GM12878 (cell line): Measurements from ENCODE around the gene PLB1. TPM values are rescaled to one million over a fixed set of nuclear protein-coding genes. Genes with fewer than 3 reads are reported as not detected.

Experiments used
- ATAC-seq: fragments of 200-7000 bp; cut with Tn5 transposase; 3 replicates; pipeline ENCODE4 v1.9.1; 2020; ENCODE audit warnings: mild to moderate bottlenecking, moderate library complexity
- BruUV-seq: library from RNA; stranded (reverse); fragments of 400-500 nt; replicated peaks from 2 replicates; lab custom pipeline; 2021; lab: Mats Ljungman, UMichigan
- CTCF ChIA-PET: fragments of 300-600 bp; sonication (Branson Sonifier 250); formaldehyde crosslinking; extraction: SDS; loops from one replicate; lab custom pipeline; 2021; ENCODE audit warnings: inconsistent platforms; lab: Yijun Ruan, JAX
- POLR2A ChIA-PET: fragments of 350-600 bp; formaldehyde crosslinking; extraction: SDS; loops from one replicate; lab custom pipeline; 2021; ENCODE audit warnings: inconsistent platforms; lab: Charles Lee
- RAD21 ChIA-PET: fragments of 300-600 bp; sonication (Branson Sonifier 250); formaldehyde crosslinking; loops from one replicate; lab custom pipeline; 2023; ENCODE audit warnings: antibody characterized with exemption; ENCODE audit not compliant: unreplicated experiment; lab: Charles Lee
- SMC1A ChIA-PET: fragments of 300-600 bp; sonication (Branson Sonifier 250); formaldehyde crosslinking; loops from one replicate; lab custom pipeline; 2023; ENCODE audit not compliant: unreplicated experiment, uncharacterized antibody; lab: Charles Lee
- DNase-seq: peaks from one replicate; pipeline ENCODE4 v3.0.0-alpha.2; 2011; ENCODE audit warnings: low read depth, low spot score
- FAIRE-seq: peaks from 3 replicates; lab custom pipeline; 2011; peaks lifted over from hg19 to GRCh38; lab: Jason Lieb, UNC
- H2AFZ ChIP-seq: 2 replicates; pipeline ENCODE4 v1.6.0; 2011; ENCODE audit warnings: low read depth, low read length, control low read depth; ENCODE audit not compliant: control insufficient read depth
- H3K27ac ChIP-seq: 2 replicates; pipeline ENCODE4 v1.5.1; 2011; ENCODE audit warnings: control low read depth; ENCODE audit not compliant: control insufficient read depth, insufficient read depth
- H3K27me3 ChIP-seq, 2 experiments: replicated peaks in 1 of 2; 2 replicates each; pipeline versions ENCODE4 v1.6.0 to v1.6.1; 2011; ENCODE audit warnings: low read length in 1 of 2; ENCODE audit not compliant: control insufficient read depth in 2 of 2, insufficient read depth in 2 of 2
- H3K36me3 ChIP-seq, 2 experiments: 2 replicates each; pipeline ENCODE4 v1.5.1; 2011; ENCODE audit warnings: low read length in 1 of 2; ENCODE audit not compliant: control insufficient read depth in 2 of 2, insufficient read depth in 2 of 2
- H3K4me1 ChIP-seq: 2 replicates; pipeline ENCODE4 v1.6.1; 2011; ENCODE audit warnings: mild to moderate bottlenecking, low read length, moderate library complexity, mixed read lengths; ENCODE audit not compliant: control insufficient read depth, insufficient read depth
- H3K4me2 ChIP-seq: 2 replicates; pipeline ENCODE4 v1.6.0; 2011; ENCODE audit warnings: control low read depth; ENCODE audit not compliant: control insufficient read depth, insufficient read depth
- H3K4me3 ChIP-seq: fragments of 200-600 bp; sonication (generic); 2 replicates; pipeline ENCODE4 v1.5.1; 2016
- H3K79me2 ChIP-seq: 2 replicates; pipeline ENCODE4 v1.6.0; 2011; ENCODE audit warnings: low read length; ENCODE audit not compliant: control insufficient read depth, insufficient read depth
- H3K9ac ChIP-seq: 2 replicates; pipeline ENCODE4 v1.8.0; 2011; ENCODE audit warnings: low read length, control low read depth, mixed read lengths; ENCODE audit not compliant: control insufficient read depth, insufficient read depth
- H3K9me3 ChIP-seq: replicated peaks from 3 replicates; pipeline ENCODE4 v1.5.1; 2011; ENCODE audit warnings: mild to moderate bottlenecking, low read length; ENCODE audit not compliant: control insufficient read depth, insufficient read depth
- H4K20me1 ChIP-seq: 2 replicates; pipeline ENCODE4 v1.6.0; 2011; ENCODE audit not compliant: control insufficient read depth, insufficient read depth
- BCLAF1 ChIP-seq: fragments of 450-650 bp; IDR thresholded peaks from 2 replicates; pipeline ENCODE4 v1.6.1; 2017; ENCODE audit warnings: antibody characterized with exemption, mild to moderate bottlenecking, moderate library complexity
- CREM ChIP-seq: IDR thresholded peaks from 2 replicates; pipeline ENCODE4 v1.6.1; 2014; ENCODE audit warnings: antibody characterized with exemption, low read depth
- ESRRA ChIP-seq: IDR thresholded peaks from 2 replicates; pipeline ENCODE4 v1.6.1; 2012; ENCODE audit warnings: mild to moderate bottlenecking, low read length, improper control_type of control experiment
- FOS ChIP-seq: IDR thresholded peaks from 3 replicates; pipeline ENCODE4 v1.6.1; 2011; ENCODE audit warnings: borderline replicate concordance; ENCODE audit not compliant: insufficient read length; ENCODE audit errors: extremely low read depth
- HDAC6 ChIP-seq: fragments of 200-600 bp; sonication (generic); IDR thresholded peaks from one replicate; pipeline ENCODE4 v1.8.0; 2017; ENCODE audit warnings: antibody characterized with exemption; ENCODE audit not compliant: unreplicated experiment
- HDGF ChIP-seq: fragments of 450-650 bp; IDR thresholded peaks from 2 replicates; pipeline ENCODE4 v1.6.1; 2016; ENCODE audit warnings: antibody characterized with exemption
- KAT2A ChIP-seq: conservative IDR thresholded peaks from 2 replicates; pipeline ENCODE4 v1.6.1; 2011; ENCODE audit warnings: low read depth, low read length; ENCODE audit not compliant: control insufficient read depth
- LARP7 ChIP-seq: fragments of 450-650 bp; IDR thresholded peaks from 2 replicates; pipeline ENCODE4 v1.6.1; 2017; ENCODE audit warnings: mild to moderate bottlenecking
- MAX ChIP-seq: IDR thresholded peaks from 2 replicates; pipeline ENCODE4 v1.6.1; 2012; ENCODE audit warnings: low read depth, low read length, improper control_type of control experiment
- MYB ChIP-seq: fragments of 150-350 bp; IDR thresholded peaks from 2 replicates; pipeline ENCODE4 v1.6.1; 2014; ENCODE audit warnings: mild to moderate bottlenecking, low read depth, low read length, borderline replicate concordance
- PAX5 ChIP-seq: IDR thresholded peaks from 2 replicates; pipeline ENCODE4 v1.6.1; 2011; ENCODE audit warnings: low read depth, low read length, borderline replicate concordance
- POLR2AphosphoS5 ChIP-seq: IDR thresholded peaks from 2 replicates; pipeline ENCODE4 v1.6.1; 2011; ENCODE audit warnings: mild to moderate bottlenecking, low read length, inconsistent platforms
- RAD21 ChIP-seq: IDR thresholded peaks from 2 replicates; pipeline ENCODE4 v1.6.1; 2011; ENCODE audit warnings: mild to moderate bottlenecking, low read depth, low read length, moderate library complexity; ENCODE audit not compliant: insufficient read depth
- RUNX3 ChIP-seq: IDR thresholded peaks from 2 replicates; pipeline ENCODE4 v1.6.1; 2012; ENCODE audit warnings: low read length, inconsistent platforms
- SIN3A ChIP-seq: IDR thresholded peaks from 2 replicates; pipeline ENCODE4 v1.6.1; 2012; ENCODE audit warnings: low read depth, low read length, improper control_type of control experiment
- SP1 ChIP-seq: IDR thresholded peaks from one replicate; pipeline ENCODE4 v1.6.1; 2011; ENCODE audit warnings: low read depth, low read length
- ZNF384 ChIP-seq: IDR thresholded peaks from 2 replicates; pipeline ENCODE4 v1.6.1; 2012; ENCODE audit warnings: low read depth, mild to moderate bottlenecking, low read length, improper control_type of control experiment, borderline replicate concordance
- WGBS: methylation state at CpG from one replicate; pipeline ENCODE4 v1.1.6; 2016; ENCODE audit warnings: low lambda C conversion rate; ENCODE audit not compliant: insufficient replicate concordance, insufficient coverage; ENCODE audit errors: missing lambda C conversion rate; 5-methylcytosine and 5-hydroxymethylcytosine counted together
- in situ Hi-C: fragments of 300-500 bp; cut with MboI; formaldehyde crosslinking; loops from 9 replicates; pipeline ENCODE4 v1.14.3; 2018; ENCODE audit warnings: mixed read lengths
- intact Hi-C: fragments of 100-400 bp; cut with micrococcal nuclease; formaldehyde crosslinking; loops from one replicate; pipeline ENCODE4 v1.14.2; 2022; ENCODE audit not compliant: unreplicated experiment
- polyA plus RNA-seq, 11 experiments: library from polyadenylated mRNA; depleted of rRNA in 4 of 11; unstranded in 6 of 11; stranded (reverse) in 5 of 11; fragments of >200 nt; fragmentation: Nextera tagmentation in 4 of 11; fragmentation: Illumina TruSeq in 1 of 11; extraction: Ambion mirVana in 4 of 11; extraction: Trizol in 1 of 11; gene quantifications; 1 replicate in 1 of 11; 2 replicates in 10 of 11; pipeline versions ENCODE4 v1.2.1 to v1.2.3, GENCODE V29; 2011 to 2016; ENCODE audit warnings: inconsistent platforms in 2 of 11, missing spikeins in 2 of 11, low read depth in 1 of 11
- total RNA-seq, 4 experiments: library from RNA; depleted of rRNA in 3 of 4; stranded (reverse); fragments of >200 nt in 3 of 4; fragmentation: Illumina TruSeq in 1 of 4; extraction: Trizol in 1 of 4; gene quantifications; 2 replicates each; pipeline versions ENCODE4 v1.2.1 to v1.2.3, GENCODE V29; 2013 to 2021

Gene PLB1
- total and polyA plus RNA-seq, 10 of the 15 experiments (the other 5 are each of a cell fraction or from before 2014, with no cell fraction given) = 0.03 to 0.49 (median 0.28) TPM

- 34% methylated on average over 5 of the region's 5 CpGs for WGBS
- H3K36me3 ChIP-seq = no peaks in the 10 kb centered on the region
- TF ChIP-seq PAX5 (no peak), LARP7 (no peak), KAT2A (no peak), BCLAF1 (no peak), HDGF (no peak), HDAC6 (no peak), MYB (no peak), POLR2AphosphoS5 (no peak), RAD21 (no peak), MAX (no peak), RUNX3 (no peak), CREM (no peak), ZNF384 (no peak), SP1 (no peak), ESRRA (no peak), FOS (no peak), SIN3A (no peak)
- TF ChIP-seq, all 136 proteins: peak for 0
- BruUV-seq = no TSS peak
- in situ Hi-C loops (no loop called here), intact Hi-C loops (no loop called here)
- Histone ChIP-seq H3K4me1 (peaks cover 1% of the 10 kb centered on the region; the same call in 1 of the 2 replicates), H3K9me3 (no peaks in the 10 kb centered on the region), H4K20me1 (no peaks in the 10 kb centered on the region), H3K27ac (no peak overlapping the region), H3K27me3 (no peaks in the 10 kb centered on the region; a peak in 2 of 4 replicates), H3K4me3 (no peak overlapping the region), H3K79me2 (no peaks in the 10 kb centered on the region), H2AFZ (no peak overlapping the region), H3K9ac (no peak overlapping the region), H3K4me2 (no peak overlapping the region)
- ChIA-PET RAD21 (no interaction called here), POLR2A (interaction anchor here (0.6 kb wide), 1 partner anchor 24 kb away, joined by 6 read pairs; no protein-coding TSS in a partner anchor), SMC1A (no interaction called here), CTCF (no interaction called here)
- DNase-seq (no peak), FAIRE-seq (no peak), ATAC-seq (no peak)
These were observed 48.1 kb downstream of the PLB1 start for GRCh38 chr2:28544036-28544346.
